ENCODE results near the gene GFPT2. TPM values are rescaled to one million over a fixed set of nuclear protein-coding genes. Genes with fewer than 3 reads are reported as not detected.

Gene GFPT2
- total RNA-seq, 1 donor from 2014 or later = 47.9 TPM

DNA sequence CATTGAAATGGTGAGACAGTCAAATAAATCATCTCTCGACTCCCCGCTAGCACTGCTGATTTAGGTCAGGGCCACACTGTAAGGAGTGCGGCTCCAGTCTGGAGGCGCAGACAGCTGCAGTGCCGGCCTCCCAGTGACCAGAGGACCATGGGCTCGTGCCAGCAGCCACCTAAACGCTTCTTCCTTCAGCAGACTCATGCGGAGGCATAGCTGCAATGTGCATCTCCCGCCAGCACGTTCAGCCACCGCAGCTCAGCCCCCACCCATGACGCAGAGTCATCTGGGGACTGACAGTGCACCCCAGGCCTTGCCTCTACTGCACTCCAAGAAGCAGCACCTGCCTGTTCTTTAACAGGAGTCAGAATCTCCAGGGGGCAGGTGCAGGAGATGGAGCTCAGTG lies 47.7 kb downstream of the GFPT2 start:
- no peak for DNase-seq (ENCODE audit: extremely low spot score in 2 of 2)
- TF ChIP-seq POLR2A (IDR thresholded peaks at IDR 0.05) = no peak
- TF ChIP-seq POLR2AphosphoS5 (IDR thresholded peaks at IDR 0.05; ENCODE audit: insufficient read depth in 1 of 2, low read depth in 1 of 2) = no peak
- no peak for TF ChIP-seq CTCF (IDR thresholded peaks at IDR 0.05)
- Histone ChIP-seq H3K4me1 (no peaks in the 10 kb centered on the region), H3K36me3 (peaks cover 0 to 4% of the 10 kb centered on the region in 2 donors), H3K27ac (no peak overlapping the region), H3K9me3 (no peaks in the 10 kb centered on the region), H3K4me3 (no peak overlapping the region), H3K27me3 (no peaks in the 10 kb centered on the region)
- intact Hi-C loops (cut with DNase I) = no loop called here

- TF ChIP-seq POLR2A (IDR thresholded peaks at IDR 0.05) = no peak
- TF ChIP-seq CTCF (IDR thresholded peaks at IDR 0.05) = no peak
- TF ChIP-seq POLR2AphosphoS5 (IDR thresholded peaks at IDR 0.05; ENCODE audit: insufficient read depth in 1 of 2, low read depth in 1 of 2) = no peak
- Histone ChIP-seq H3K4me3 (no peak overlapping the region), H3K36me3 (peaks cover 0 to 4% of the 10 kb centered on the region in 2 donors), H3K4me1 (no peaks in the 10 kb centered on the region), H3K27ac (no peak overlapping the region), H3K27me3 (no peaks in the 10 kb centered on the region), H3K9me3 (no peaks in the 10 kb centered on the region)
- no peak for DNase-seq (ENCODE audit: extremely low spot score in 2 of 2)
- intact Hi-C loops (cut with DNase I) = no loop called here
Observed at GRCh38 chr5:180304431-180305375, 48.4 kb downstream of the GFPT2 start.

- peaks cover 0 to 4% of the 10 kb centered on the region in 2 donors for H3K36me3 ChIP-seq
- TF ChIP-seq CTCF (IDR thresholded peaks at IDR 0.05) (no peak), POLR2A (IDR thresholded peaks at IDR 0.05) (no peak)
- intact Hi-C loops (cut with DNase I) = no loop called here
- H3K4me3 ChIP-seq = no peak overlapping the region
- no peaks in the 10 kb centered on the region for H3K4me1 ChIP-seq
- H3K27ac ChIP-seq = no peak overlapping the region
- H3K27me3 ChIP-seq = no peaks in the 10 kb centered on the region
- no peak for DNase-seq (ENCODE audit: extremely low spot score in 2 of 2)
- no peaks in the 10 kb centered on the region for H3K9me3 ChIP-seq
Observed at GRCh38 chr5:180304016-180304292, 49.2 kb downstream of the GFPT2 start.

DNA sequence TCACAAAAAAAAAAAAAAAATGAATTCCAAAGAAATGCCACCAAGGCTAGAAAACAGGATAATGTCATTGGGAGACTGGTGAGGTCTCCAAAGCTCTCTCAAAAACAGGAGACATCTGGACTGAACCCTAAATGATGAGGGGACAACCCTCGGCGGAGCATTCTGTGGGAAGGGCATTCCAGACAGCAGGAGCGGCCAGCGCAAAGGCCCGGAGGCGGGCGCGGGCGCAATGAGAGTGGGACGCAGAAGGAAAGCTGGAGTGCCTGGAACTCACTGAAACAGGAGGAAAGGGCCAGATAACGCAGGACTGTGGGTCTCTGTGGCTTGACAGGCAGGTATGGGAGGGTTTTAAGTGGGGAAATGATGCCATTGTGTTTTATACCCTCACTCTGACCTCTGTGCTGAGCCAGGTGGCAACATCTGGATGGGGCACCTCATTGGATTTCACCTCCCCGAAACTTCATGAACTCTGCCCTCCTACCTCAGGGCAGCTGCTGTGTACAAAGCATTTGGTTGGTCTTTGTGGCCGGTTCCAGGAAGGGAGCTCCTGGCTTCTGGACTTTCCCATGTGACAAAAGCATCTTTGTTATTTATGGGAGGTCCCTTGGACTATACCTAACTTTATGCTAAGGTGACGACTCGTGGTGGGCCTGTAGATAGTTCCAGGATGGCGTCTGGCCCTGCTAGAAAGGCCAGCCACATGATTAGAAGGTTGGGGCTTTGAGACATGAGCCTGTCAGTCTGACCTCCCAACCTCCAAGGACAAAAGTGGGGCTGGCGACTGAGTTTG lies 49.7 kb downstream of the GFPT2 start:
- Histone ChIP-seq H3K36me3 (peaks cover 0 to 4% of the 10 kb centered on the region in 2 donors), H3K27ac (no peak overlapping the region), H3K27me3 (no peaks in the 10 kb centered on the region), H3K4me1 (no peaks in the 10 kb centered on the region), H3K9me3 (no peaks in the 10 kb centered on the region), H3K4me3 (no peak overlapping the region)
- intact Hi-C loops (cut with DNase I) = no loop called here
- DNase-seq (ENCODE audit: extremely low spot score in 2 of 2) = no peak
- no peak for TF ChIP-seq POLR2AphosphoS5 (IDR thresholded peaks at IDR 0.05; ENCODE audit: insufficient read depth in 1 of 2, low read depth in 1 of 2)
- no peak for TF ChIP-seq CTCF (IDR thresholded peaks at IDR 0.05)
- TF ChIP-seq POLR2A (IDR thresholded peaks at IDR 0.05) = no peak

GRCh38 chr5:180302256-180302655 lies 50.9 kb downstream of the GFPT2 start:
- H3K4me3 ChIP-seq = no peak overlapping the region
- peaks cover 0 to 4% of the 10 kb centered on the region in 2 donors for H3K36me3 ChIP-seq
- H3K4me1 ChIP-seq = no peaks in the 10 kb centered on the region
- no peaks in the 10 kb centered on the region for H3K9me3 ChIP-seq
- no peaks in the 10 kb centered on the region for H3K27me3 ChIP-seq
- no peak for DNase-seq (ENCODE audit: extremely low spot score in 2 of 2)
- intact Hi-C loops (cut with DNase I) = no loop called here
- no peak for TF ChIP-seq CTCF (IDR thresholded peaks at IDR 0.05)
- no peak for TF ChIP-seq POLR2AphosphoS5 (IDR thresholded peaks at IDR 0.05; ENCODE audit: insufficient read depth in 1 of 2, low read depth in 1 of 2)
- TF ChIP-seq POLR2A (IDR thresholded peaks at IDR 0.05) = no peak
- no peak overlapping the region for H3K27ac ChIP-seq
